HG02943 (cell line): ENCODE data around the gene SLC30A7.

Experiments
- ATAC-seq: cut with Tn5 transposase; IDR thresholded peaks from one replicate; pipeline ENCODE4 v1.9.1; 2021; ENCODE audit warnings: mild to moderate bottlenecking, low read depth, moderate library complexity; ENCODE audit not compliant: unreplicated experiment

Gene SLC30A7

DNA sequence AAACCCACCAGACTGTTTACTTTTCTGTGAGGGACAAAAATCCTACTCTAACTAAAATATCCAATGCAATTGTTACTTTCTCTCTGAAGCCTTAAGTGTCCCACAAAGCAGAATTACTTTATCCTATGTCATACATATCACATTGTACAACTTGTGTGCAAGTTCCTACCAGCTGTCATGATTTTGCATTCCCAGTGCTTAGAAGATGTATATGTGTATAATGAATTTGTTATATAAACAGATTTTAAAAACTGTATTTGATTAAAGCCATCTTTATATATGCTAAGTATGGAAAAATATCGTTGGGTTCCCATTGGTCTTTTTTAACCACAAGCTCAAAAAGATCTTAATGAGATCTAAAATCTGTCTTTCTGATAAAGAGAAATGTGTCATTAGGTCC, 72.7 kb downstream of the SLC30A7 start:
- no peak for ATAC-seq

- ATAC-seq: no peak
These were observed 73.4 kb downstream of the SLC30A7 start for GRCh38 chr1:100969327-100969726.

DNA sequence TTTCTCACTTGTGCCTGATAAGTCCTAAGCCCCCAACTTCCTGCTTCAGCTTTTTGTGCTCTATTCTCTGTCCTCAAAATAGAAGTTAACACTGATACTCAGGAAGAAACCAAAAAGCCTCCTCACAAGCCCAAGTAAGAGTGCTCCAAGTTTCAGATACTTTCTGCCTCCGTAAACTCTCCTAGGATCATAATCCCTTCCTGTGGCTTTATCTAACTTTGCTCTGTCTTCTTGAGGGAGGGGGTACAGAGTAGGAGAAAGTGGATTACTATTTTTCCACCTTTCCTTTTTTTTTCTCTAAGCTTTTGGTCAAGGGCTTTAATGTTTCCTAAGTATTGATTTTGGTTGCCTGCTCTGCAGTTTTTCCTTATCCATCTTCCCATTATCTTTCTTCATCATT, 75.1 kb downstream of the SLC30A7 start:
- ATAC-seq: no peak

GRCh38 chr1:100972185-100972584, 76.3 kb downstream of the SLC30A7 start:
- no peak for ATAC-seq

DNA sequence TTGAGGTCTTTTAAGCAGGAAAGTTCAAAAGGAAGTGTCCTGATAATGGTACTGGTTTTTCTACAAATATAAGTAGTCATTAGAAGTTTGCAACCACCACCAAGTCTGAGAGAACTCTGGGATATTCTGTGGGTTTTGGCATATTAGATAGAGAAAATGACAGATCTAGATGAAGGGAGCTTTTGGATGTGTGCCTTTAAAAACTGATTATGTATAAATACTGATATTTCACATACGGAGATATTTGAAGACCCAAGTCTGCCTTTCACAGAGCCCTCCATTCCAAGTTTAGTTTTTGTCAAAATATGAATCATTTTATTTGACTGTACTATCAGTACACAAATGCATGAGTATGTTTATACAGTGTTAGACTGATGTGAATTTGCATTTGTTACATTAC, 81.0 kb downstream of the SLC30A7 start:
- no peak for ATAC-seq

- ATAC-seq: no peak
These were observed 83.7 kb downstream of the SLC30A7 start for GRCh38 chr1:100979631-100980030.

- no peak for ATAC-seq
These were observed 86.9 kb downstream of the SLC30A7 start for GRCh38 chr1:100982793-100983192.

GRCh38 chr1:100988121-100988520, 92.2 kb downstream of the SLC30A7 start:
- no peak for ATAC-seq

DNA sequence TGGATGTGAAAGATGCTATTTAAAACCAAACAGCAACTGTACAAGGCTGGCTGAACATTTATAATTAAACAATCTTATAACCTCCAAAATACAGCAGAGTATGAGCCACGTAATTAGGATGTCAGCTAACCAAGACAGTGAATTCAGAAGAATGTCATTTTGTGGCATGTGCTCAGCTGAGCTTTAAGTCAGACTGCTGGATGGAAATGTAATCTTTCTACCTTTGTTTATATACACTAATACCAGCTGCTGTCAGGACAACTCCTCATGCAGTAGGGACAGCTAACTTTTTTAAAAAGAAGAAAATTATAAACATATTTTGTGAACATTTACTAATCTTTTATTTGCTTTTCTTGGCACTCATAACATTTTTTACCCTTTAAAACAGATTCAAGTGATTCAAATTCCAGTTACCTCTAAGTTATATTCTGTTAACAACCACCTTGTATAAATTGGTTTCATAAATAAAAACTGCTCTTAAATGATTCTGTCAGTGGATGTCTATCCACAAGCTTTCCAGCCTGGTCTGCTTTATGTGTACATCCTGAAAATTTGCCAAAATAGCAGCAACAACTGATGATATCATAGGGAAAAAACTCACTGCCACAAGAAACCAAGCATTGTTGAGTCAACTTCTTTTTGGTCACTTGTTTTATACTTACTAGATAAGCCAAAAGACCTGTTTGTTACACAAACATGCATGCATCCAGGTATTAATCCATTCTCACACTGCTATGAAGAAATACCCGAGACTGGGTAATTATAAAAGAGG, 93.6 kb downstream of the SLC30A7 start:
- no peak for ATAC-seq

- no peak for ATAC-seq
These were observed 99.5 kb downstream of the SLC30A7 start for GRCh38 chr1:100995198-100995988.

DNA sequence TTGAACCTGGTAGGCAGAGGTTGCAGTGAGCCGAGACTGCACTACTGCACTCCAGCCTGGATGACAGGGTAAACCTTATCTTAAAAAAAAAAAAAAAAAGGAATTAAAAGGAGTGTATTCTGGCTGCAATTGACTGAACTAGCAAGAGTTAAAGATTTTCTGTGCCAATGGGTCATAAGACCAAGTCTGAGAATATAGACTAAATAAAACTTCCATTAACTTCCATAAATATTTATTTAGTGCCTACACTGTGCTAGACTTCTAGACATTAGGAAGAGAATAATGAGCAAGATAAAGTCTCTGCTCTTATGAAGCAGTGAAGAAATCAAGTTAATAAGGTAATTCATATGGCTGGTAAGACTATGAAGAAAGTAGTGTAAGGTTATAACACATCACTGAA, 102.5 kb downstream of the SLC30A7 start:
- no peak for ATAC-seq

- no peak for ATAC-seq
These were observed 104.4 kb downstream of the SLC30A7 start for GRCh38 chr1:101000131-101000873.

GRCh38 chr1:101002551-101002950, 106.7 kb downstream of the SLC30A7 start:
- no peak for ATAC-seq

GRCh38 chr1:101003012-101003650, 107.2 kb downstream of the SLC30A7 start:
- no peak for ATAC-seq

GRCh38 chr1:101004061-101004460, 108.2 kb downstream of the SLC30A7 start:
- ATAC-seq: no peak

GRCh38 chr1:101004670-101005069, 108.8 kb downstream of the SLC30A7 start:
- ATAC-seq: no peak

- no peak for ATAC-seq
These were observed 109.3 kb downstream of the SLC30A7 start for GRCh38 chr1:101005183-101005582.

DNA sequence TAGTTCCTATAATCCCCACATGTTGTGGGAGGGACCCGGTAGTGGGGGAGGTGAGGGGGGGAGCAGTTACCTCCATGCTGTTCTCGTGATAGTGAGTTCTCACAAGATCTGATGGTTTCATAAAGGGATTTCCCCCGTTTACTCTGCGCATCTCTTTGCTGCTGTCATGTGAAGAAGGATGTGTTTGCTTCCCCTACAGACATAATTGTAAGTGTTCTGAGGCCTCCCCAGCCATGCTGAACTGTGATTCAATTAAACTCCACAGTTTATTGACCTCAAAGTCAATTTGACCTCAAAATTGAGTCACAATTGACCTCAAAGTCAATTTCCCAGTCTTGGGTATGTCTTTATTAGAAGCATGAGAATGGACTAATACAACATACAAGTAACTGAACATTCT, 110.0 kb downstream of the SLC30A7 start:
- no peak for ATAC-seq

- ATAC-seq: no peak
These were observed 110.7 kb downstream of the SLC30A7 start for GRCh38 chr1:101006553-101006952.

- no peak for ATAC-seq
These were observed 112.4 kb downstream of the SLC30A7 start for GRCh38 chr1:101008229-101008834.
